Spleen (tissue), 11 donors: Measurements from ENCODE around the gene MPP7. TPM values are rescaled to one million over a fixed set of nuclear protein-coding genes. Genes with fewer than 3 reads are reported as not detected.

ENCODE experiments used
- DNase-seq: peaks from one replicate; pipeline ENCODE4 v3.0.0-alpha.2; 2020
- H3K27ac ChIP-seq, 8 donors: fragments of 200-600 bp; sonication (generic) in 7 of 8; 1 replicate in 4 of 8; 2 replicates in 4 of 8; pipeline versions ENCODE4 v1.5.0 to v1.8.0; 2016 to 2021; ENCODE audit warnings: inconsistent platforms in 4 of 8, mild to moderate bottlenecking in 4 of 8, moderate library complexity in 1 of 8
- H3K27me3 ChIP-seq, 7 donors: fragments of 200-600 bp; sonication (generic) in 6 of 7; replicated peaks in 1 of 7; 1 replicate in 4 of 7; 2 replicates in 3 of 7; pipeline versions ENCODE4 v1.5.0 to v1.8.0; 2016 to 2021; ENCODE audit warnings: inconsistent platforms in 3 of 7, mild to moderate bottlenecking in 1 of 7
- H3K36me3 ChIP-seq, 6 donors: fragments of 200-600 bp; sonication (generic) in 5 of 6; 1 replicate in 4 of 6; 2 replicates in 2 of 6; pipeline versions ENCODE4 v1.5.0 to v1.8.0; 2016 to 2021; ENCODE audit warnings: inconsistent platforms in 2 of 6
- H3K4me1 ChIP-seq, 6 donors: fragments of 200-600 bp; sonication (generic) in 5 of 6; 1 replicate in 3 of 6; 2 replicates in 3 of 6; pipeline versions ENCODE4 v1.5.0 to v1.8.0; 2016 to 2021; ENCODE audit warnings: inconsistent platforms in 3 of 6
- H3K4me3 ChIP-seq, 8 donors: fragments of 200-600 bp; sonication (generic) in 7 of 8; 1 replicate in 4 of 8; 2 replicates in 4 of 8; pipeline versions ENCODE4 v1.5.0 to v1.8.0; 2016 to 2021; ENCODE audit warnings: inconsistent platforms in 4 of 8, mild to moderate bottlenecking in 4 of 8, moderate library complexity in 2 of 8
- H3K9me3 ChIP-seq, 8 donors: fragments of 200-600 bp; sonication (generic) in 7 of 8; 1 replicate in 4 of 8; 2 replicates in 4 of 8; pipeline versions ENCODE4 v1.5.0 to v1.8.0; 2016 to 2021; ENCODE audit warnings: inconsistent platforms in 4 of 8
- POLR2A ChIP-seq, 3 donors: fragments of 450-650 bp; IDR thresholded peaks; one replicate each; pipeline ENCODE4 v1.5.1; 2017; ENCODE audit warnings: antibody characterized with exemption in 3 of 3, mild to moderate bottlenecking in 1 of 3
- POLR2AphosphoS5 ChIP-seq, 3 donors: sonication (generic); formaldehyde crosslinking; IDR thresholded peaks; one replicate each; pipeline ENCODE4 v1.5.1; 2017; ENCODE audit warnings: antibody characterized with exemption in 3 of 3
- whole genome bisulfite sequencing, 5 donors: extraction: QIAGEN DNeasy Blood & Tissue Kit in 3 of 5; methylation state at CpG; one replicate each; pipeline versions ENCODE4 v1.1.5 to v1.1.7; 2013 to 2018; 5-methylcytosine and 5-hydroxymethylcytosine counted together
- intact Hi-C: fragments of 100-400 bp; cut with DNase I; formaldehyde crosslinking; loops from one replicate; pipeline ENCODE4 v1.15.0; 2023; ENCODE audit warnings: low total_unique reads
- polyA plus RNA-seq, 3 donors: library from polyadenylated mRNA; stranded (reverse); fragments of 200-250 nt; gene quantifications; one replicate each; pipeline ENCODE4 v1.2.1, GENCODE V29; 2013
- total RNA-seq, 7 donors: library from RNA; depleted of rRNA in 3 of 7; stranded (reverse); fragments of >200 nt in 3 of 7; fragmentation: NEBNext Ultra II Directional in 4 of 7; extraction: Animal tissue kit (Norgen Biotek cat#: 25700) in 4 of 7; gene quantifications; one replicate each; pipeline versions ENCODE4 v1.1.0 to v1.2.1, GENCODE V29; 2016 to 2021
- TF ChIP-seq, protein P1 (sequence below), 11 experiments: fragments of 200-600 bp in 7 of 11; fragments of 450-650 bp in 4 of 11; sonication (generic) in 4 of 11; IDR thresholded peaks in 8 of 11; conservative IDR thresholded peaks in 3 of 11; 1 replicate in 7 of 11; 2 replicates in 4 of 11; pipeline versions ENCODE4 v1.4.0 to v1.8.0; 2016 to 2021; ENCODE audit warnings: antibody characterized with exemption in 11 of 11, inconsistent platforms in 4 of 11, mild to moderate bottlenecking in 1 of 11
- donor health status: healthy with polysubstance abuse.
- donor health status: DM: no; HTN: no; CAD: no; lungs with moderate emphysema.
- donor health status: DM: no; HTN: no; CAD: no.
- donor health status: Bipolar disorder and iron deficiency.
- donor health status: healthy.
- donor health status: DM: no; HTN: no; CAD: no.
- donor health status: DM: yes; HTN: yes; CAD: no.

The MPP7 gene
- total and polyA plus RNA-seq, 10 donors = 0.48 to 11.5 (median 6.8) TPM

DNA sequence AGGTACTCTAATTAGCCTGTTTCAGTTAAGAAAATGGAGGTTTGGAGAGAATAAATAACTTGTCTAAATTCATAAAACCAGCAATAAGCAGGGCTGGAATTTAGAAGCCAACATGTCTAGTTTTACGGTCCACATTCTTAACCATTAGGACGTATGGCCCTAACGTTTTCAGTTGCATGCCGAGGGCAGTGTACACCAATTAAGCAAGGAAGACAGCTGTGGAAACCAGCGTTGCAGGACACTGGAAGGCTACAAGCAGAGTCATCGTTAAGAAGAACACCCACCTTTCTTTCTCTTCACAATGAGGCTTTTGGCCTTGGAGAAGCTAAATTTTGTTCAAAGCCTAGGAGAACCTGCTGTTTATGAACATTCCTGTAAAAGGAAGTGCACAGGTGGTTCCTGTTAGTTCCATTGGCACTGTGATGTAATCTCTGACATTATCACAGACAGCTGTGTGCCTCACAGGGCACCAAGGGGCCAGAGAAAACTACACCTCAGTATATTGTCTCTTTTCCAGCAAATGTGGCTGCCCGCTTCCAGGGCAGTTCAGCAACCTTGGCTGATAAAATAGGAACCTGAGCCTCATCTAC is 21.0 kb downstream of the MPP7 start:
- intact Hi-C loops = no loop called here
- Histone ChIP-seq H3K9me3 (no peaks in the 10 kb centered on the region), H3K36me3 (no peaks in the 10 kb centered on the region), H3K27me3 (no peaks in the 10 kb centered on the region), H3K4me3 (no peak overlapping the region), H3K4me1 (peaks cover 0 to 10% (median 3%) of the 10 kb centered on the region in 6 donors), H3K27ac (no peak overlapping the region)
- DNase-seq = no peak
- 65 to 72% (median 70%) methylated on average over 7 of the region's 7 CpGs for WGBS, 5 donors
- TF ChIP-seq, protein P1, sequence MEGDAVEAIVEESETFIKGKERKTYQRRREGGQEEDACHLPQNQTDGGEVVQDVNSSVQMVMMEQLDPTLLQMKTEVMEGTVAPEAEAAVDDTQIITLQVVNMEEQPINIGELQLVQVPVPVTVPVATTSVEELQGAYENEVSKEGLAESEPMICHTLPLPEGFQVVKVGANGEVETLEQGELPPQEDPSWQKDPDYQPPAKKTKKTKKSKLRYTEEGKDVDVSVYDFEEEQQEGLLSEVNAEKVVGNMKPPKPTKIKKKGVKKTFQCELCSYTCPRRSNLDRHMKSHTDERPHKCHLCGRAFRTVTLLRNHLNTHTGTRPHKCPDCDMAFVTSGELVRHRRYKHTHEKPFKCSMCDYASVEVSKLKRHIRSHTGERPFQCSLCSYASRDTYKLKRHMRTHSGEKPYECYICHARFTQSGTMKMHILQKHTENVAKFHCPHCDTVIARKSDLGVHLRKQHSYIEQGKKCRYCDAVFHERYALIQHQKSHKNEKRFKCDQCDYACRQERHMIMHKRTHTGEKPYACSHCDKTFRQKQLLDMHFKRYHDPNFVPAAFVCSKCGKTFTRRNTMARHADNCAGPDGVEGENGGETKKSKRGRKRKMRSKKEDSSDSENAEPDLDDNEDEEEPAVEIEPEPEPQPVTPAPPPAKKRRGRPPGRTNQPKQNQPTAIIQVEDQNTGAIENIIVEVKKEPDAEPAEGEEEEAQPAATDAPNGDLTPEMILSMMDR (IDR thresholded peaks at IDR 0.05 in 8 of 11, conservative IDR thresholded peaks at IDR 0.05 in 3 of 11) = no peak
- TF ChIP-seq POLR2A (IDR thresholded peaks at IDR 0.05) (no peak), POLR2AphosphoS5 (IDR thresholded peaks at IDR 0.05) (no peak)

DNA sequence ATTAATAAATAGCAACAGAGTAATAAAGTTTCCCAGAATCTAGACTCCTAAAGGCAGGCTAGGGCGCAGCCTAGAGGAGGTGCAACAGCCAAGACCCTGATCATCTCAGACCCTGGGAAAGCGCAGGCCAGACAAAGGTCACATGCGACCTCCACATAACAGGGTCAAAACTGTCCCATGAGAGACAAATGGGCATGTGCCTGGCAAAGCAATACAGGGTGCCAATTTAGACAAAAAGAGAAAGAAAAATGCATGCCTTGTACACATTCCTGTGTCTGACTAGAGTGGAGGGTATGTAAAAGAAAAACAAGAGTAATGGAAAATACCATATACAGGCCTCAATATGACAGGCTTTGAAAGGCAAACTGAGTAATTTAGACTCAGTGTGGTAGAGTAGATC is 22.2 kb downstream of the MPP7 start:
- Histone ChIP-seq H3K27ac (no peak overlapping the region), H3K36me3 (no peaks in the 10 kb centered on the region), H3K4me1 (peaks cover 0 to 10% (median 3%) of the 10 kb centered on the region in 6 donors), H3K4me3 (no peak overlapping the region), H3K9me3 (no peaks in the 10 kb centered on the region), H3K27me3 (no peaks in the 10 kb centered on the region)
- intact Hi-C loops = no loop called here
- no peak for DNase-seq
- TF ChIP-seq POLR2A (IDR thresholded peaks at IDR 0.05) = no peak
- TF ChIP-seq, protein P1 (IDR thresholded peaks at IDR 0.05 in 8 of 11, conservative IDR thresholded peaks at IDR 0.05 in 3 of 11) = no peak
- TF ChIP-seq POLR2AphosphoS5 (IDR thresholded peaks at IDR 0.05) = no peak
- WGBS, 5 donors = 88 to 98% (median 92%) methylated on average over 3 of the region's 3 CpGs

DNA sequence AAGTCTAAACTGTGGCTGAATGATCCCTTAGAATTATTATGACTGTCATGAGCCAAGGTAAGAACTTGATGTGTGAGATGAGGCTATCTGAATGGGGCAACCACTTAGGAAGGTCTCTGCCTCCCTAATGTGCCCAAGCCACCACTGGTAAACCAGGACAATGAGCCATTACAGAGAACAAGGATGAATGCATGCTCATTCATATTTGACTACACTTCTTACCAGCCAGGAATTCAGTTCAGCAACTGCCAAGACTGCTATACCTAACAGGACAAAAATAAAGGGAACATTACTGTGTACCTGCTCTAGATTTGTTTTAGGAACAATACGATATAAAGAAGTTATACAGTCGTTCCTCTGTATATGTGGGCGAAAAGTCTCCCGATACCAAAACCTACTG is 23.0 kb downstream of the MPP7 start:
- H3K27ac ChIP-seq = no peak overlapping the region
- TF ChIP-seq POLR2AphosphoS5 (IDR thresholded peaks at IDR 0.05) (no peak), POLR2A (IDR thresholded peaks at IDR 0.05) (no peak)
- TF ChIP-seq, protein P1 (IDR thresholded peaks at IDR 0.05 in 8 of 11, conservative IDR thresholded peaks at IDR 0.05 in 3 of 11) = no peak
- intact Hi-C loops = no loop called here
- DNase-seq = no peak
- H3K4me1 ChIP-seq = peaks cover 0 to 10% (median 3%) of the 10 kb centered on the region in 6 donors
- no peaks in the 10 kb centered on the region for H3K9me3 ChIP-seq
- no peaks in the 10 kb centered on the region for H3K36me3 ChIP-seq
- 94 to 98% (median 95%) methylated on average over 4 of the region's 4 CpGs for WGBS, 5 donors
- no peak overlapping the region for H3K4me3 ChIP-seq
- no peaks in the 10 kb centered on the region for H3K27me3 ChIP-seq

DNA sequence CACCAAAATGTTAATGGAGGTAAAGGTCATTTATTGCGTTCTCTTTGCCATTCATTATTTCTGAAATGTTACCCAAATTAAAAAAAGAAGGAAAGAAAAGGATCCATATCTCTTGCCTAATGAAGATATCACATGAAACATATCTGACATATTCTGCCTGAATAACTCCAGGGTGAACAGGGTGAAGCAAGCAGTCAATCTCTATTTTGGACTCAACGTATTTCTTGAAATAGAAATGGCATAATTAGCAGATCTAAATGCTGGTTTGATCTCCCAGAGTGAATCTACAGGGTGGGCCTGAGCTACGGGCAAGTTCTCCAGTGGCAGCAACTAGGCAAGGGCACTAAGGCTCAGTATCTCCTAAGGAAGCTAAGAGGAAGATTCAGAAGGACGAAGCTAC is 24.0 kb downstream of the MPP7 start:
- Histone ChIP-seq H3K9me3 (no peaks in the 10 kb centered on the region), H3K27ac (no peak overlapping the region), H3K27me3 (no peaks in the 10 kb centered on the region), H3K36me3 (no peaks in the 10 kb centered on the region), H3K4me1 (peaks cover 0 to 10% (median 3%) of the 10 kb centered on the region in 6 donors), H3K4me3 (no peak overlapping the region)
- TF ChIP-seq POLR2A (IDR thresholded peaks at IDR 0.05) (no peak), POLR2AphosphoS5 (IDR thresholded peaks at IDR 0.05) (no peak)
- TF ChIP-seq, protein P1 (IDR thresholded peaks at IDR 0.05 in 8 of 11, conservative IDR thresholded peaks at IDR 0.05 in 3 of 11) = no peak
- WGBS, 5 donors = 63 to 94% (median 75%) methylated on average over 4 of the region's 4 CpGs
- intact Hi-C loops = no loop called here
- no peak for DNase-seq
